A673 (cell line): ENCODE data around the gene ACSF3.

Source experiments
- CTCF ChIP-seq: fragments of 300-800, 200-600 bp; sonication (generic); conservative IDR thresholded peaks from 2 replicates; pipeline ENCODE4 v1.5.1; 2017; ENCODE audit warnings: low read depth, mild to moderate bottlenecking, antibody characterized with exemption, low read length, moderate library complexity, mixed read lengths
- EZH2 ChIP-seq: fragments of 200-600 bp; sonication (generic); IDR thresholded peaks from 2 replicates; pipeline ENCODE4 v1.6.1; 2017; ENCODE audit warnings: borderline replicate concordance, low read depth, mild to moderate bottlenecking, mixed read lengths, antibody characterized with exemption, low read length; ENCODE audit not compliant: poor library complexity, severe bottlenecking

DNA sequence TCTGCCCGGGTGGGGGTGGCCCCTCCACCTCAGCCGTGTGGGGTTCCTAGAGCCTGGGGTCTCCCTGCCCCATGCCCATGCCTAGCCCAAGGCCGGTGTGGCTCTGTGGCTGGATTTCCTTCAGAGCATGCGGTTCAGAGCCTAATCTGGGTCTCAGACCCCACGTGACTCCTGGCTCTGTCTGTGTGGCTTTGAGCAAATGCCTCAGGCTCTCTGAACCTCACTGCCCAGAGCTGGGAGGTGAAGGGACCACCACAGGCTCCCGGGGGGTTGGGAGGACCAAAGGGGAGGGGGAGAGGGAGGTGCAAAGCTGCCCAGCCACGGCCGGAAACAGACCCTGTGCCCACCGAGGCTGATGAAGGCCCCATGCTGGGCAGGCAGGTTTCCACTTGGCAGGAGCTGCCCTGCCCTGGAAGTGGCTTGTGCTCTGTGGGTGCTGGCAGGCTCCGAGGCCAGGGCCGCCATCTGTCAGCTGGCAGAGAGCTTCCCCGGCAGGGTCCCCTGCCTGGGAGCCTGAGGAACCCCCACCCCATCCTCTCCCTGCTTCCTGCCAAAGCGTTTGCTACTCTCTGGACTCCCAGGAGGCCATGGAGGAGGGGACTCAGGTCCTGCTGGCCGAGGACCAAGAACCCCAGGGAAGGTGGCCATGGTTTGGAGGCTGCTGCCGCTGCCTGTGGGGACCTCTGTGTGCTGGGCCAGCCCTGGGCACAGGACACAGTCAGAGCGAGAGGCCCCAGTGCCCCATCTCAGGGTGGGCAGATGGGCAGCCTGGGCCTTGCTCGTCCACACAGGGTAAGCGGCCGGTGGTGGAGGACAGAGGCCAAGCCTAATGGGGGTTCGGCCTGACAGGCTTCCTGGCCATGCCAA, 81.9 kb downstream of the ACSF3 start:
- TF ChIP-seq CTCF, result no peak
- no peak for TF ChIP-seq EZH2
